ENCODE results near the gene HMCN1.
"Not testable (repeated sequence)": the region's sequence is repeated elsewhere in the genome, so short reads cannot be mapped to it uniquely, and the experiment has no call there.

The HMCN1 gene

DNA sequence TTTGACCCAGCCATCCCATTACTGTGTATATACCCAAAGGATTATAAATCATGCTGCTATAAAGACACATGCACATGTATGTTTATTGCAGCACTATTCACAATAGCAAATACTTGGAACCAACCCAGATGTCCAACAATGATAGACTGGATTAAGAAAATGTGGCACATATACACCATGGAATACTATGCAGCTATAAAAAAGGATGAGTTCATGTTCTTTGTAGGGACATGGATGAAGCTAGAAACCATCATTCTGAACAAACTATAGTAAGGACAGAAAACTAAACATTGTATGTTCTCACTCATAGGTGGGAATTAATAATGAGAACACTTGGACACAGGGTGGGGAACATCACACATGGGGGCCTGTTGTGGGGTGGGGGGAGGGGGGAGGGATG, 477.4 kb downstream of the HMCN1 start:
- not testable (repeated sequence) for H3K27ac Mint-ChIP-seq, ATAC-seq, H3K4me1 Mint-ChIP-seq, DNase-seq, H3K9me3 Mint-ChIP-seq, H3K4me3 Mint-ChIP-seq
- H3K27me3 Mint-ChIP-seq: peaks cover 56% of the 10 kb centered on the region

DNA sequence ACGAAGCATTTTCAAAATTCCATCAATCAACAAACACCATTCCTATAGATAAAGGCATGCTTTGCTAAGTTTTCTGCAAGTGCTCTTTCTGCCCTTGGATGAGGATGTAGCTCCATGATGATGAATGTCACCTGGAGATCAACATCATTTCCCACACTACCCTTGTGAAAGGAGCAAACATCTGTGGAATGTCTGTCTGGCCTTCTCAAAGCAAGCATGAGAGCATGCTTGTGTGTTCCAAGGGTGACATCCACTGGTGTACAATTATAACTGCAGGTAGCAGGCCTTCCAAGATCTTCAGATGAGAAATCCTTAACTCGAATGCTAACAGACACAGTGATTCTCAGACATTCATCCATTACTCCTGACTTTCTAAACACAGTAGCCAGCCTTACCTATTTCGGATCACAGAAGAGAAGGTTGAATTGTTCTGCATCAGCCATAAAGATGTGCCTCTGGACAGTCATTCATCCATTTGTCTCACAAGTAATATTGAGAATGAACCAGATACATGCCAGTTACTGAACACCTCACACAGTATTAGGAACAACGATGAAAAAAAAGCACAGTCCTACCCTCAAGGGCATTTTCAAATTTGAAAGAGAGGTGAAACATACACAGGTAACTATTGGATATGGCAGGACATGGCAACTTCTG, 478.5 kb downstream of the HMCN1 start:
- peaks cover 45% of the 10 kb centered on the region for H3K27me3 Mint-ChIP-seq
- no peak overlapping the region for H3K4me3 Mint-ChIP-seq
- H3K9me3 Mint-ChIP-seq: no peaks in the 10 kb centered on the region
- ATAC-seq (peak; percentile 61), DNase-seq (peak; percentile 20 to 25)
- no peaks in the 10 kb centered on the region for H3K4me1 Mint-ChIP-seq
- H3K27ac Mint-ChIP-seq: no peak overlapping the region

DNA sequence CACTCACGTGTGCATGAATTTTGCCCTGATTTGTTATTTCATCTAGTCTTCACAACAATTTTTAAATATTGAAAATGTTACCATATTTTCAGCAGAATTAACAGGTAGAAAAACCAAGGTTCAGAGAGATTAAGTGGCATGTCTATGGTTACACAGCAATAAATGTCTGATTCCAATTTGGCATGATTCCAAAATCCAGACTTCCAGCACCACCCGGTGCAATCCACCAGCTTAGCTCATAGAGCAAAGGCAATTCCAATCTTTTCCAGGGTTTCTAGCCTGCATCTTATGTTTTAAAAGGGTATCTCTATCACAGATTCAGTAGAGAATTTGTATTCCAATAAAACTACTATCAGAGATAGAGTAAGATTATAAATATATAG, 479.0 kb downstream of the HMCN1 start:
- peaks cover 40% of the 10 kb centered on the region for H3K27me3 Mint-ChIP-seq
- H3K4me3 Mint-ChIP-seq: no peak overlapping the region
- H3K9me3 Mint-ChIP-seq: no peaks in the 10 kb centered on the region
- no peak for DNase-seq
- no peak for ATAC-seq
- no peaks in the 10 kb centered on the region for H3K4me1 Mint-ChIP-seq
- H3K27ac Mint-ChIP-seq: no peak overlapping the region

- DNase-seq: no peak
- H3K4me1 Mint-ChIP-seq: no peaks in the 10 kb centered on the region
- H3K9me3 Mint-ChIP-seq: no peaks in the 10 kb centered on the region
- H3K4me3 Mint-ChIP-seq: no peak overlapping the region
- no peak for ATAC-seq
- no peak overlapping the region for H3K27ac Mint-ChIP-seq
- peaks cover 31% of the 10 kb centered on the region for H3K27me3 Mint-ChIP-seq
Observed at GRCh38 chr1:186214791-186215190, 480.6 kb downstream of the HMCN1 start.

- no peak for ATAC-seq
- Mint-ChIP-seq H3K27me3 (peaks cover 27% of the 10 kb centered on the region), H3K4me3 (no peak overlapping the region)
Observed at GRCh38 chr1:186215636-186216035, 481.4 kb downstream of the HMCN1 start.

GRCh38 chr1:186218654-186219352, 484.6 kb downstream of the HMCN1 start:
- Mint-ChIP-seq H3K27ac (no peak overlapping the region), H3K4me3 (no peak overlapping the region), H3K27me3 (peaks cover 24% of the 10 kb centered on the region), H3K9me3 (no peaks in the 10 kb centered on the region), H3K4me1 (no peaks in the 10 kb centered on the region)
- DNase-seq (no peak), ATAC-seq (no peak)

More at GRCh38 chr1:186215636-186216035, 481.4 kb downstream of the HMCN1 start:
- H3K4me1 Mint-ChIP-seq: no peaks in the 10 kb centered on the region
- no peak overlapping the region for H3K27ac Mint-ChIP-seq
- no peaks in the 10 kb centered on the region for H3K9me3 Mint-ChIP-seq
- DNase-seq: no peak

- ATAC-seq: no peak
- H3K4me3 Mint-ChIP-seq: no peak overlapping the region
- no peak for DNase-seq
- H3K9me3 Mint-ChIP-seq: no peaks in the 10 kb centered on the region
- peaks cover 12% of the 10 kb centered on the region for H3K27me3 Mint-ChIP-seq
- H3K4me1 Mint-ChIP-seq: no peaks in the 10 kb centered on the region
- H3K27ac Mint-ChIP-seq: no peak overlapping the region
Observed at GRCh38 chr1:186220067-186220466, 485.9 kb downstream of the HMCN1 start.

DNA sequence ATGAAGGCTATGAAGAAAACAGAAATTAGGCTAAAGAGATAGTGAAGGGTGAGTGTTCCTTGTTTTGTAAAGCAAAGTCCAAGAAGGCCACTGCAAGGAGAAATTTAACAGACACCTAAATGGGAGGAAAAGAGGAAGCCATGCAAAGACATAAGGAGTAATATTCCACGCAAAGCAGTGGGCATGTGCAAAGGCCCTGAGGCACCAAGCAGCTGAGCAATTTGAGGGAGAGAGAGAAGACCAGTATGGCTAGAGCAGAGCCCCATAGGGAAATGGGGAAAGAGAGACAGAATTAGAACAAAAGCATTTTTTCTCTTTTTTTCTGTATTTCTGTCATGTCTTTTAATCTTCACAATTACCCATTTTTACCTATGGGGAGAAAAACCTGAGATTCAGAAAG, 486.7 kb downstream of the HMCN1 start:
- ATAC-seq (no peak), DNase-seq (no peak)
- H3K27ac Mint-ChIP-seq: no peak overlapping the region
- H3K4me1 Mint-ChIP-seq: no peaks in the 10 kb centered on the region
- peaks cover 11% of the 10 kb centered on the region for H3K27me3 Mint-ChIP-seq
- no peak overlapping the region for H3K4me3 Mint-ChIP-seq
- H3K9me3 Mint-ChIP-seq: no peaks in the 10 kb centered on the region

- Mint-ChIP-seq H3K9me3 (no peaks in the 10 kb centered on the region), H3K27me3 (peaks cover 1% of the 10 kb centered on the region), H3K4me1 (no peaks in the 10 kb centered on the region), H3K4me3 (no peak overlapping the region), H3K27ac (no peak overlapping the region)
- no peak for ATAC-seq
- no peak for DNase-seq
Observed at GRCh38 chr1:186225096-186225495, 490.9 kb downstream of the HMCN1 start.

DNA sequence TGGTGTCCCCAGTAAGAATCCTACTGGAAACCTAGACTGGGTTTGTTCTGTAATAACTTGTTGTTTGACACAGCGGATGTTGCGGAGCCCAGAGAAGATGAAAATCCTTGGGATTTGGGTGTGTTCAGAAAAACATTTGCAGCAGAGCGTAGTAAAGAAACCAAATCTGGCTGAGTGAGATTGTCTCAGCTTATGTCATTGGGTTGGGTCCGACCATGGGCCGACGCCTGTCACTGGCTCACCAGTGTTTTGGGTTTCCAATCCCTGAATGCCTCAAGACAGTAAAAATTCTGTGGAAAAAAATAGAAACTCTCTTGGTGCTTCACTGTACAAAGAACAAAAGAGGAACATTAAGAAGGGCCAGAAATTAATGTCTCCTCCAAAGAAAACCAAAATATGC, 494.6 kb downstream of the HMCN1 start:
- ATAC-seq (no peak), DNase-seq (no peak)
- Mint-ChIP-seq H3K27me3 (no peaks in the 10 kb centered on the region), H3K27ac (no peak overlapping the region), H3K4me3 (no peak overlapping the region), H3K4me1 (no peaks in the 10 kb centered on the region), H3K9me3 (no peaks in the 10 kb centered on the region)

DNA sequence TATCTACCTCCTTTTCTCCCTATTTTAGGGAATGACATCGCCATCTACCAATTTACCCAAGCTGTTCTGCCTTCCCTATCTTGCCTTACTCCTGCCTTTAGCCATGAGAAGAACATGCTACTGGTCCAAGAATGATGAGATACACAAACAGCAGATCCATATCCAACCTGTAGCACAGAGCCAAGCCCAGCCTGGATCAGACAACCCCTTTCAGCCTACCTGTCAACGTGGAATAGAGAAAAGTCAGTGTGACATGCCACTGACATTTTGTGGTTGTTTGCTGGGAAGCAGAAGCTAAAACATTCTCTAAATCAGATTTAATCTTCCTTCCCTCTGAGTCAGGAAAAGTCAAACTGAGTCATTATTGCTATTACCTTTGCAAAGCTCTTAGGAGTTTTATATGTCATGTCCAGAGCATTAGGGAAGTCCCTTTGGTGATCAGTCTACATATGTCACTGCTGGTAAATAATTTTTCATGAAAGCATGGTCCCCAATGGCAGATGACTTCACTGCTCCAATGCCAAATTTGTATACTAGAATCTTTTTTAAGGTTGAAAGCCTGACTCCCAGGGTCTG, 497.8 kb downstream of the HMCN1 start:
- Mint-ChIP-seq H3K4me1 (no peaks in the 10 kb centered on the region), H3K9me3 (no peaks in the 10 kb centered on the region), H3K27ac (no peak overlapping the region), H3K4me3 (no peak overlapping the region), H3K27me3 (no peaks in the 10 kb centered on the region)
- ATAC-seq (no peak), DNase-seq (no peak)

DNA sequence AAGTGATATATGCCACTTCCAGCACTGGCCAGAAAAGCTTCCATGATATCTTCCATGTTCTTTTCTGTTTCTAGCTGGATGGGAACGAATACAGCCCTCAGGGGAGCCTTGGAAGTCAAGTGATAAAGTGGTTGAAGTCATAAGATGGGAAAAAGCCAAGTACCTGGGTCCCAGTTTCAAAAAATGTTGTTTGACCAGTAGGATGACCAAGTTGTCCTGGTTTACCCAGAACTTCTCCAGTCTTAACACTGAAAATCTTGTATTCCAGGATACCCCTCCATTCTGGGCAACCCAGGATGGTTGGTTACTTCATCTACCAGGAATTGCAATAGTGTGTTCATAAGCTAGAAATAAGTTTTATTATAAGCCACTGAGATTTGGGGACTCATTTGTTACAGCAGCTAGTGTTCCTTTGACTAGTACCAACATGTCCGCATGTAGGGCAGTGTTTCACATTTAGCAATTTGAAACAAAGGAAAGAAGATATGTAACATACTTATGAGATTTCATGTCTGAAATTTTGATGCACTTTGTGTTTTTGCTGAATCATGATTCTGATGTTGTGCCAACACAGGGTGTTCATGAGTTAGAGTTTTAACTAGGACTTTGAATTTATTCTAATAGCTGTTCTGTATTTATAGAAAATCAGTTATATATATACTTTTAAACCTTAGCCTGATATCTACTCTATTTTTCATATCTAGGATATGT, 500.9 kb downstream of the HMCN1 start:
- no peaks in the 10 kb centered on the region for H3K27me3 Mint-ChIP-seq
- H3K9me3 Mint-ChIP-seq: no peaks in the 10 kb centered on the region
- no peak for DNase-seq
- no peak overlapping the region for H3K27ac Mint-ChIP-seq
- H3K4me1 Mint-ChIP-seq: no peaks in the 10 kb centered on the region
- no peak for ATAC-seq
- no peak overlapping the region for H3K4me3 Mint-ChIP-seq

DNA sequence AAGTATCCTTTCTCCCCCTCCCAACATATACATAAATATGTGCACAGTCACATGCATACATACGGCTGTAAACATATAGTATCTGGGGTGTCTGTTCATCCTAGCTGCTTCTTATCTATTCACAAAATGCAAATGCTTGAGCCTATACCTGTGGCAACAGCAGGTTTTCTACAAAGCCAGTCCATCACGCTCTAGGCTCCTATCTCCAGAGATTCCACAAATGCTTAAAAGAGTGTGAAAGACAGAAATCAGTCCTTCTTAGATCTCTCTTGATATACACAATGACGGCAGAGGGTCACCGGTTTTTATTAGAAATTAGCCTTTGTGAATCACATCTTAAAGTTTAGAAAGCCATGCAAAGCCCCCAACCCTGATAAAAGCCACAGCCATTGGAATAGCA, 501.5 kb downstream of the HMCN1 start:
- Mint-ChIP-seq H3K27me3 (no peaks in the 10 kb centered on the region), H3K27ac (no peak overlapping the region), H3K4me1 (no peaks in the 10 kb centered on the region), H3K9me3 (no peaks in the 10 kb centered on the region), H3K4me3 (no peak overlapping the region)
- ATAC-seq (no peak), DNase-seq (no peak)

GRCh38 chr1:186236921-186237320, 502.7 kb downstream of the HMCN1 start:
- Mint-ChIP-seq H3K27me3 (no peaks in the 10 kb centered on the region), H3K4me3 (no peak overlapping the region), H3K27ac (no peak overlapping the region), H3K9me3 (no peaks in the 10 kb centered on the region), H3K4me1 (no peaks in the 10 kb centered on the region)
- DNase-seq: no peak
- no peak for ATAC-seq

DNA sequence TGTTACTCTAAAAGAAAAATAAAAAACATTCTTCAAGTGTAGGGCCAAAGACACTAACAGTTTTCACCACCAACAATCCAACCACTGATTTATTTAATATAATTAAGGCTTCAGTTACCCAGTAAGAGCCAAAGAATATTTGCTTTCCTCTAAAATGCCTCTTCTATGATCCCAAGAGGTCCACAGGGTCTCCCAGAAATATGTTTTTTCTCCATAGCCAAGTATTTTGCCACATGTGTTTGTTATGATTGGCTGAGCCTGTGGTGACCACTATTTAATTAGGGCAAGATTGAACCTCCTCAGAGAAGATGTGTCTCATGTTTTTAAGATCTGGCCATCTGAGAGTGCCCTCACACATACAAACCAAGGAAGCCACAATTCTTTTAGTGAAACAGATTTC, 505.0 kb downstream of the HMCN1 start:
- H3K27me3 Mint-ChIP-seq: no peaks in the 10 kb centered on the region
- DNase-seq: no peak
- H3K4me3 Mint-ChIP-seq: no peak overlapping the region
- no peak overlapping the region for H3K27ac Mint-ChIP-seq
- H3K9me3 Mint-ChIP-seq: no peaks in the 10 kb centered on the region
- ATAC-seq: no peak
- no peaks in the 10 kb centered on the region for H3K4me1 Mint-ChIP-seq

GRCh38 chr1:186240436-186240835, 506.2 kb downstream of the HMCN1 start:
- H3K27ac Mint-ChIP-seq: no peak overlapping the region
- no peak overlapping the region for H3K4me3 Mint-ChIP-seq
- no peak for DNase-seq
- H3K4me1 Mint-ChIP-seq: no peaks in the 10 kb centered on the region
- no peaks in the 10 kb centered on the region for H3K9me3 Mint-ChIP-seq
- no peaks in the 10 kb centered on the region for H3K27me3 Mint-ChIP-seq
- ATAC-seq: no peak
